Measurements from ENCODE around the gene EVA1C.

The EVA1C gene

GRCh38 chr21:32562426-32562825 lies 149.9 kb downstream of the EVA1C start:
- no peak overlapping the region for H3K4me3 ChIP-seq (ENCODE audit: low read depth, low read length)
- TF ChIP-seq CTCF (IDR thresholded peaks at IDR 0.05; ENCODE audit: insufficient read depth, low read depth, low read length, missing control alignments), result no peak
- no peak for DNase-seq (ENCODE audit: low read depth)

- no peak for DNase-seq (ENCODE audit: low read depth)
- no peak overlapping the region for H3K4me3 ChIP-seq (ENCODE audit: low read depth, low read length)
- TF ChIP-seq CTCF (IDR thresholded peaks at IDR 0.05; ENCODE audit: insufficient read depth, low read depth, low read length, missing control alignments), result no peak
Observed at GRCh38 chr21:32562915-32563314, 150.4 kb downstream of the EVA1C start.

All from GM12865 (cell line).